Endothelial cell of umbilical vein (primary cell): ENCODE results near the gene TMEM151A. TPM values are rescaled to one million over a fixed set of nuclear protein-coding genes. Genes with fewer than 3 reads are reported as not detected.

Source experiments
- BruUV-seq: library from RNA; stranded (reverse); fragments of 400-500 nt; replicated peaks from 2 replicates; lab custom pipeline; 2021; lab: Mats Ljungman, UMichigan
- CTCF ChIA-PET: fragments of 300-600, 350-600 bp; sonication (Branson Sonifier 250); formaldehyde crosslinking; loops from one replicate; lab custom pipeline; 2021; ENCODE audit warnings: antibody characterized with exemption, inconsistent platforms; lab: Charles Lee
- POLR2A ChIA-PET: fragments of 300-600, 350-600 bp; sonication (Branson Sonifier 250); formaldehyde crosslinking; loops from one replicate; lab custom pipeline; 2021; ENCODE audit warnings: antibody characterized with exemption, inconsistent platforms; lab: Charles Lee
- DNase-seq: peaks from one replicate; pipeline ENCODE4 v3.0.0-alpha.2; 2011; ENCODE audit warnings: low read depth, low spot score
- FAIRE-seq: peaks from 2 replicates; lab custom pipeline; 2011; peaks lifted over from hg19 to GRCh38; lab: Jason Lieb, UNC
- H2AFZ ChIP-seq: 2 replicates; pipeline ENCODE4 v1.6.0; 2012; ENCODE audit warnings: low read depth, low read length, control low read depth, inconsistent platforms
- H3K27ac ChIP-seq: 2 replicates; pipeline ENCODE4 v1.5.1; 2011; ENCODE audit warnings: low read depth, mild to moderate bottlenecking, control low read depth, low read length, moderate library complexity; ENCODE audit not compliant: insufficient read depth
- H3K27me3 ChIP-seq, 2 experiments: 2 replicates each; pipeline versions ENCODE4 v1.6.0 to v1.6.1; 2011; ENCODE audit warnings: low read length in 2 of 2, mixed read lengths in 1 of 2; ENCODE audit not compliant: control insufficient read depth in 2 of 2, insufficient read depth in 2 of 2
- H3K36me3 ChIP-seq, 2 experiments: 2 replicates in 1 of 2; 3 replicates in 1 of 2; pipeline ENCODE4 v1.5.1; 2011; ENCODE audit warnings: low read length in 2 of 2, mild to moderate bottlenecking in 1 of 2, moderate library complexity in 1 of 2; ENCODE audit not compliant: control insufficient read depth in 2 of 2, insufficient read depth in 2 of 2; ENCODE audit errors: extremely low read depth in 1 of 2
- H3K4me1 ChIP-seq: 3 replicates; pipeline ENCODE4 v1.5.1; 2011; ENCODE audit warnings: mild to moderate bottlenecking, low read length; ENCODE audit not compliant: control insufficient read depth, insufficient read depth; ENCODE audit errors: extremely low read depth
- H3K4me2 ChIP-seq: 2 replicates; pipeline ENCODE4 v1.6.1; 2011; ENCODE audit warnings: low read length, control low read depth, mixed read lengths; ENCODE audit not compliant: insufficient read depth
- H3K4me3 ChIP-seq, 3 experiments: fragments of 200-600 bp in 1 of 3; sonication (generic), shearing (Covaris generic) in 1 of 3; replicated peaks in 1 of 3; 2 replicates each; pipeline ENCODE4 v1.5.1; 2011 to 2016; ENCODE audit warnings: control low read depth in 3 of 3, low read length in 3 of 3, mild to moderate bottlenecking in 2 of 3, inconsistent platforms in 1 of 3, low read depth in 1 of 3, moderate library complexity in 1 of 3; ENCODE audit not compliant: insufficient read depth in 1 of 3
- H3K79me2 ChIP-seq: 2 replicates; pipeline ENCODE4 v1.6.0; 2012; ENCODE audit warnings: low read length, inconsistent platforms; ENCODE audit not compliant: control insufficient read depth, insufficient read depth
- H3K9ac ChIP-seq: replicated peaks from 2 replicates; pipeline ENCODE3; 2011; ENCODE audit warnings: low read length, control low read depth; ENCODE audit not compliant: insufficient read depth; ENCODE audit errors: extremely low read depth
- H3K9me1 ChIP-seq: replicated peaks from 3 replicates; pipeline ENCODE4 v1.6.0; 2011; ENCODE audit warnings: mild to moderate bottlenecking, low read length; ENCODE audit not compliant: control insufficient read depth, insufficient read depth; ENCODE audit errors: extremely low read depth
- H3K9me3 ChIP-seq: replicated peaks from 2 replicates; pipeline ENCODE4 v1.5.1; 2012; ENCODE audit warnings: low read length, inconsistent platforms; ENCODE audit not compliant: control insufficient read depth, insufficient read depth
- H4K20me1 ChIP-seq: replicated peaks from 2 replicates; pipeline ENCODE3; 2011; ENCODE audit warnings: mild to moderate bottlenecking, low read length; ENCODE audit not compliant: control insufficient read depth, insufficient read depth; ENCODE audit errors: extremely low read depth
- CTCF ChIP-seq, 2 donors: IDR thresholded peaks; 1 replicate in 1 of 2; 2 replicates in 1 of 2; pipeline ENCODE4 v1.5.1; 2011; ENCODE audit warnings: low read length in 2 of 2, mild to moderate bottlenecking in 2 of 2, moderate library complexity in 2 of 2, control low read depth in 1 of 2, inconsistent platforms in 1 of 2, low read depth in 1 of 2; ENCODE audit not compliant: insufficient read depth in 1 of 2; ENCODE audit errors: extremely low read depth in 1 of 2
- EZH2 ChIP-seq: IDR thresholded peaks from 2 replicates; pipeline ENCODE4 v1.6.1; 2012; ENCODE audit warnings: borderline replicate concordance, low read depth, mild to moderate bottlenecking, moderate library complexity, low read length, inconsistent platforms; ENCODE audit not compliant: severe bottlenecking
- FOS ChIP-seq: IDR thresholded peaks from 2 replicates; pipeline ENCODE4 v1.6.1; 2011; ENCODE audit warnings: mild to moderate bottlenecking, low read length, moderate library complexity, borderline replicate concordance; ENCODE audit not compliant: insufficient read depth
- GATA2 ChIP-seq: IDR thresholded peaks from 2 replicates; pipeline ENCODE4 v1.7.0; 2011; ENCODE audit warnings: low read depth, mild to moderate bottlenecking, moderate library complexity, mixed read lengths, low read length; ENCODE audit not compliant: insufficient read length, insufficient read depth
- JUN ChIP-seq: IDR thresholded peaks from 2 replicates; pipeline ENCODE4 v1.6.1; 2011; ENCODE audit warnings: borderline replicate concordance, low read depth; ENCODE audit not compliant: insufficient read length, insufficient read depth
- MAX ChIP-seq: IDR thresholded peaks from 2 replicates; pipeline ENCODE4 v1.6.1; 2011; ENCODE audit not compliant: insufficient read depth, insufficient read length
- MYC ChIP-seq: IDR thresholded peaks from one replicate; pipeline ENCODE4 v1.6.1; 2011; ENCODE audit warnings: mild to moderate bottlenecking, low read depth, low read length
- POLR2A ChIP-seq: IDR thresholded peaks from 2 replicates; pipeline ENCODE4 v1.6.1; 2012; ENCODE audit warnings: low read depth, mild to moderate bottlenecking, control low read depth, low read length
- POLR2AphosphoS5 ChIP-seq: IDR thresholded peaks from 2 replicates; pipeline ENCODE4 v1.6.1; 2012; ENCODE audit warnings: low read depth, mild to moderate bottlenecking, control low read depth, low read length, moderate library complexity; ENCODE audit not compliant: insufficient read depth
- dilution Hi-C: fragments of 300-500 bp; cut with MboI; formaldehyde crosslinking; loops from one replicate; pipeline ENCODE4 v1.15.0; 2019; ENCODE audit warnings: low sequenced_read_pairs; ENCODE audit not compliant: extremely low pct_ligation_motif_present
- intact Hi-C: fragments of 100-400 bp; cut with micrococcal nuclease; formaldehyde crosslinking; loops from one replicate; pipeline ENCODE4 v1.10.0; 2022
- polyA plus RNA-seq, 4 experiments: library from polyadenylated mRNA; depleted of rRNA in 3 of 4; stranded (reverse) in 3 of 4; unstranded in 1 of 4; fragments of >200 nt; gene quantifications; 2 replicates each; pipeline versions ENCODE4 v1.2.1 to v1.2.3, GENCODE V29; 2011 to 2012; ENCODE audit warnings: missing spikeins in 1 of 4
- total RNA-seq: library from RNA; stranded (reverse); gene quantifications from 2 replicates; pipeline ENCODE4 v1.2.3, GENCODE V29; 2021

The TMEM151A gene
- total and polyA plus RNA-seq, 2 donors (not counting 3 experiments of a cell fraction or from before 2014, with no cell fraction given): not detected

GRCh38 chr11:66291303-66291705 is 390 bp upstream of the TMEM151A start:
- H3K9me3 ChIP-seq: no peaks in the 10 kb centered on the region
- no peak overlapping the region for H3K4me3 ChIP-seq
- H3K9me1 ChIP-seq: no peaks in the 10 kb centered on the region
- H4K20me1 ChIP-seq: no peaks in the 10 kb centered on the region
- no peak for TF ChIP-seq MYC
- peaks cover 20% of the 10 kb centered on the region in 2 experiments for H3K27me3 ChIP-seq
- CTCF ChIA-PET: interaction anchor here (0.6 to 1.9 kb wide), 5 partner anchors 9 to 69 kb away, joined by 3 to 10 read pairs (median 5); no protein-coding TSS in a partner anchor
- DNase-seq: no peak
- H3K36me3 ChIP-seq: no peaks in the 10 kb centered on the region
- dilution Hi-C loops: no loop called here
- no peak overlapping the region for H3K27ac ChIP-seq
- FAIRE-seq: no peak
- H2AFZ ChIP-seq: no peak overlapping the region
- intact Hi-C loops: no loop called here
- H3K79me2 ChIP-seq: peaks cover 12% of the 10 kb centered on the region
- H3K4me1 ChIP-seq: peaks cover 13% of the 10 kb centered on the region
- POLR2A ChIA-PET: no interaction called here
- no TSS peak for BruUV-seq
- H3K9ac ChIP-seq: no peak overlapping the region
- H3K4me2 ChIP-seq: no peak overlapping the region

- Histone ChIP-seq H3K27me3 (peaks cover 20 to 22% of the 10 kb centered on the region in 2 experiments), H4K20me1 (no peaks in the 10 kb centered on the region), H2AFZ (no peak overlapping the region), H3K4me2 (no peak overlapping the region), H3K36me3 (no peaks in the 10 kb centered on the region), H3K4me3 (no peak overlapping the region), H3K27ac (no peak overlapping the region), H3K4me1 (peaks cover 13% of the 10 kb centered on the region), H3K79me2 (peaks cover 9% of the 10 kb centered on the region), H3K9ac (no peak overlapping the region), H3K9me3 (no peaks in the 10 kb centered on the region), H3K9me1 (no peaks in the 10 kb centered on the region)
- dilution Hi-C loops (no loop called here), intact Hi-C loops (no loop called here)
- ChIA-PET CTCF (no interaction called here), POLR2A (no interaction called here)
- FAIRE-seq (no peak), DNase-seq (no peak)
- no peak for TF ChIP-seq POLR2AphosphoS5
- no peak for TF ChIP-seq EZH2
- TF ChIP-seq JUN: no peak
- TF ChIP-seq FOS: no peak
- TF ChIP-seq MYC: no peak
- no peak for TF ChIP-seq POLR2A
- no peak for TF ChIP-seq GATA2
- TF ChIP-seq MAX: no peak
- TF ChIP-seq CTCF (IDR thresholded peaks at IDR 0.05; ENCODE audit: extremely low read depth in 1 of 2, insufficient read depth in 1 of 2, low read depth in 1 of 2, low read length in 2 of 2): no peak
- BruUV-seq: no TSS peak
Observed at GRCh38 chr11:66292543-66293332, 1.0 kb downstream of the TMEM151A start.
